AG08396 (cell line): ENCODE results near the gene MKNK2.
"Not testable (repeated sequence)": the region's sequence is repeated elsewhere in the genome, so short reads cannot be mapped to it uniquely, and the experiment has no call there.

Source experiments
- DNase-seq: peaks from one replicate; pipeline ENCODE4 v3.0.0; 2012; ENCODE audit warnings: low spot score, mixed read lengths

The MKNK2 gene

GRCh38 chr19:2050991-2051772 lies at the start of gene MKNK2:
Gene MKNK2, minus strand, starts transcription at chr19:2051244. Its CDS starts 393 bp downstream, at chr19:2050851.
- DNase-seq: peak; percentile 100

DNA sequence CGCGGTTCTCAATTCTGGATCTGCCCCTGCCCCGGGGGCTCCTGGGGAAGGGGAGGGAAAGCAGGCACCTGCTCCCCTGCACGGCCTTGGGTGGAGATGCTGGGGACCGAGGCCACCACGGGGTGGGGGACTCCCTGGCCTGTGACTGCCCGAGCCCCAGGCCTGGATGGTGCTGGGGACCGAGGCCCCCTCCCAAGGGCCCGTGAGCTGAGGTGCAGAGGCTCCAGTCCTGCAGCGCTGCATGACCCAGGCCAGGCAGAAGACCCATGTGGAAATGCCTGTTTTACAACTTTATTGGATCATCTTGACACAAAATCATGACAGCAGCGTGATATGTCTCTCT lies 49.6 kb upstream of the MKNK2 start:
- no peak for DNase-seq

- no peak for DNase-seq
Measured at GRCh38 chr19:2099937-2100718, 49.1 kb upstream of the MKNK2 start.

DNA sequence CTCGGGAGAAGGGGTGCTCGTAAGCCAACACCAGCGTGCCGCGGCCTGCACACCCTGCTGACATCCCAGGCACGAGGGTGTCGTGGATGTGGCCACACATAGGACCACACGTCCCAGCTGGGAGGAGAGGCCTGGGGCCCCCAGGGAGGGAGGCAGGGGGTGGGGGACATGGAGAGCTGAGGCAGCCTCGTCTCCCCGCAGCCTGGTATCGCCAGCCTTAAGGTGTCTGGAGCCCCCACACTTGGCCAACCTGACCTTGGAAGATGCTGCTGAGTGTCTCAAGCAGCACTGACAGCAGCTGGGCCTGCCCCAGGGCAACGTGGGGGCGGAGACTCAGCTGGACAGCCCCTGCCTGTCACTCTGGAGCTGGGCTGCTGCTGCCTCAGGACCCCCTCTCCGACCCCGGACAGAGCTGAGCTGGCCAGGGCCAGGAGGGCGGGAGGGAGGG lies 48.0 kb upstream of the MKNK2 start:
- DNase-seq: no peak

GRCh38 chr19:2097886-2098327 lies 46.9 kb upstream of the MKNK2 start:
- DNase-seq: no peak

DNA sequence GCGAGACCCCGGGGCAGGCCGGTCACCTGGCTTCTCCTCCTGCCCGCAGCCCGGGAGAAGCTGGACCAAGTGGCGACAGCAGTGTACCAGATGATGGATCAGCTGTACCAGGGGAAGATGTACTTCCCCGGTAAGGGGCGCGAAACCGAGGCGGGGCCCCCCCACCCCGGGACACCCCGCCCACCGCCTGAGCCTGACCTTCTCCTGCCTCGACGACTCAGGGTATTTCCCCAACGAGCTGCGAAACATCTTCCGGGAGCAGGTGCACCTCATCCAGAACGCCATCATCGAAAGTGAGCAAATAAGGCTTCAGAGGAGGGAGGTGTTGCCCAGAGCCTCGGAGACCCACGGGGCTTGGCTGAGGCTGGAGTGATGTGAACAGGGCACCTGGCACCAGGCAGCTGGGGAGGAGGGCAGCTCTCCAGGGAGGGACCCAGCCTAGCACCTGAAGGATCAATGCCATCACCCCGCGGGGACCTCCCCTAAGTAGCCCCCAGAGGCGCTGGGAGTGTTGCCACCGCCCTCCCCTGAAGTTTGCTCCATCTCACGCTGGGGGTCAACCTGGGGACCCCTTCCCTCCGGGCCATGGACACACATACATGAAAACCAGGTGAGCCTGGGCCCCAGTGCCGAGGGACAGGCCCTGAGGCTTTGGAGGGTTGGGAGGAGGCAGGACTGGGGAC lies 46.3 kb upstream of the MKNK2 start:
- DNase-seq: no peak

DNA sequence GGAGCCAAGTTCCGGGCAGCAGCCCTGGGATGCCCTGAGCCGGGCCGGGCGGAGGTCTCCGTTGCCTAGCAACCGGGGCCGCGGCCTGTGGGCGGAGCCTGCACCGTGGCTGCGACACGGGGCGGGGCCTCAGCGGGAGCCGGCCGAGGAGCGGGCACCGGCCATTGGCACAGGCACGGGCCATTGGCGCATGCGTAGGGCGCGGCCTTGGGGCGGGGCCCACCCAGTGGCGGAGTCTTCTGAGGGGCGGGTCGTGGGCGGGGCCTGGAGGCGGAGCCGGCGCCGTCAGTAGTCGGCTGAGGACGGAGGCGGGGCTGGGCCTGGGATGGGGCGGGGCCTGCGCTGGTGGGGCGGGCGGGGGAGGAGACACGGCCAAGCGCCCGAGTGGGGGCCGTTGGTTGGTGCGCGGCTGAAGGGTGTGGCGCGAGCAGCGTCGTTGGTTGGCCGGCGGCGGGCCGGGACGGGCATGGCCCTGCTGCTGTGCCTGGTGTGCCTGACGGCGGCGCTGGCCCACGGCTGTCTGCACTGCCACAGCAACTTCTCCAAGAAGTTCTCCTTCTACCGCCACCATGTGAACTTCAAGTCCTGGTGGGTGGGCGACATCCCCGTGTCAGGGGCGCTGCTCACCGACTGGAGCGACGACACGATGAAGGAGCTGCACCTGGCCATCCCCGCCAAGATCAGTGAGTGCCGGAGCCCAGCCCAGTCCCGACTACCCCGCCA lies 45.6 kb upstream of the MKNK2 start, which contains the start of gene IZUMO4:
Gene IZUMO4 (plus strand): TSS at position 436 of the 723 bp plus-strand sequence. CDS start 31 bp downstream, at position 467.
- peak; percentile 100 for DNase-seq

- no peak for DNase-seq
Measured at GRCh38 chr19:2096034-2096479, 45.0 kb upstream of the MKNK2 start, which contains the start of gene MOB3A. Gene MOB3A, minus strand, starts transcription at chr19:2096326. Its CDS starts 17,766 bp downstream, at chr19:2078560.

GRCh38 chr19:2091926-2092525 lies 41.0 kb upstream of the MKNK2 start:
- DNase-seq: not testable (repeated sequence)

DNA sequence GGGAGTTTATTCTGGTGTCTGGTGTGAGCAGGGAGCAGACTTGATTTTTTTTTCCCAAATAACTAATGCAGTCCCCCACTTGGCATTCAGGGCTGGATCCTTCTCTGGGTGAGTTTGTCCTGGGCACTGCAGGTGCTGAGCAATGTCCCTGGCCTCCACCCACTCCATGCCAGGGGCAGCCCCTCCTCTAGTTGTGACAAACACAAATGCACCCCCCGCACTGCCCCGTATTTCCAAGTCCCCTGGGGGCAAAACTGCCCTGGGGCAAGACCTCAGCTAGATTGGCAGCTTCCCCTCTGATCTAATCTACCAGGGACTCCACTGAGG lies 38.6 kb upstream of the MKNK2 start:
- no peak for DNase-seq

GRCh38 chr19:2089001-2089711 lies 38.1 kb upstream of the MKNK2 start:
- DNase-seq: no peak

DNA sequence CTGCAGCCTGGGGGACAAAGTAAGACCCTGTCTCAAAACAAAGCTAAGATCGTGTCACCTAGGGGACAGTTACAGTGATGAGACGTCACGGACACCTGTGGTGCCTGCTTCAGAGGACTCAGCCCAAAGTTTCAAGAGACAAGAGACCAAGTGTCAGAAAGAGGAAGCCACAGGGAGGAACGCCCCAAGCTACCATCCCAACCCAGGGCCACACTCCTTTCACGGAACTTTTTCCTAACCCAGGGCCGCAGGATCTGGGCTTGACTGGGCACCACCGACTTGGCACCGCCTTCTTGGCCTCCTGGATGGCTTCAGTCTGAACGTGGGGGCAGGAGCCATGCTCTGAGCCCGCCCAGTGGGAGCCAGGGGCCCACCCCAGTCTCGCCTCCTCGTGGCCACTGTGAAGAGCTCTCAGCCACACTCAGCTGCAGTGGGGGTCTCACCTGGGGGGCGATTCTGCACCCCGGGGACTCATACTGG lies 36.6 kb upstream of the MKNK2 start:
- DNase-seq: no peak

GRCh38 chr19:2086695-2087620 lies 35.9 kb upstream of the MKNK2 start:
- DNase-seq: not testable (repeated sequence)

DNA sequence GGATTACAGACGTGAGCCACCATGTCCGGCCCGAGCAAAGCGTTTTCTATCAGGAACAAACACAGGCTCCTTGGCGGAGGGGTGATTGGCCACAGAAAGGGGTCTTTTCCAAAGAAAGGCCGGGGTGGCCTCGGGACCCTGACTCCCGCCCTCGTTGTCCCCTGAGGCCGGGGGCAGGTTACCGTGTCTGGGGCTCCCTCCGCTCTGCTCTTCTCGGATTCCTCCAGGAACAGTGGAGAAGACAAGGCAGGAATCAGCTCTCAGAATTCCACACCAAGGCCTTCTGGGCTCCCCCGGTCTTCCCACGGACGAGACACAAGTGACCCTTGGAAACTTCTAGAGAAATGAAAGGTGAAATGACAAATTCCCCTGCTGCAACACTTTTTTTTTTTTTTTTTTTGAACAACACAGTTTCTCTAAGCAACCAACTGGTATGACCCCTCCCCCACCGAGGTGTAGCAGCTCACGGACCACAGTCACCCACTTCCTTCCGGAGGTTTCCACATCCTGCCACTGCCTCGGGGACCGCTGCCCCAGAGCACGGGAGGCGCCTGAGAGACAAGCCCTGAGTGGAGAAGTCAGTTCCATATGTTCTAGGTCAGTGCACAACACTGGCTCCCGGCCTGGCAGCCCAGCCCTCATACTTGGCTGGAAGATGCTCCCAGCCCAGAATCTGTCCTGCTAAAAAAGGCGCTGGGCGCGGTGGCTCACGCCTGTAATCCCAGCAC lies 34.1 kb upstream of the MKNK2 start:
- DNase-seq: no peak

GRCh38 chr19:2083174-2083854 lies 32.3 kb upstream of the MKNK2 start:
- DNase-seq: no peak

DNA sequence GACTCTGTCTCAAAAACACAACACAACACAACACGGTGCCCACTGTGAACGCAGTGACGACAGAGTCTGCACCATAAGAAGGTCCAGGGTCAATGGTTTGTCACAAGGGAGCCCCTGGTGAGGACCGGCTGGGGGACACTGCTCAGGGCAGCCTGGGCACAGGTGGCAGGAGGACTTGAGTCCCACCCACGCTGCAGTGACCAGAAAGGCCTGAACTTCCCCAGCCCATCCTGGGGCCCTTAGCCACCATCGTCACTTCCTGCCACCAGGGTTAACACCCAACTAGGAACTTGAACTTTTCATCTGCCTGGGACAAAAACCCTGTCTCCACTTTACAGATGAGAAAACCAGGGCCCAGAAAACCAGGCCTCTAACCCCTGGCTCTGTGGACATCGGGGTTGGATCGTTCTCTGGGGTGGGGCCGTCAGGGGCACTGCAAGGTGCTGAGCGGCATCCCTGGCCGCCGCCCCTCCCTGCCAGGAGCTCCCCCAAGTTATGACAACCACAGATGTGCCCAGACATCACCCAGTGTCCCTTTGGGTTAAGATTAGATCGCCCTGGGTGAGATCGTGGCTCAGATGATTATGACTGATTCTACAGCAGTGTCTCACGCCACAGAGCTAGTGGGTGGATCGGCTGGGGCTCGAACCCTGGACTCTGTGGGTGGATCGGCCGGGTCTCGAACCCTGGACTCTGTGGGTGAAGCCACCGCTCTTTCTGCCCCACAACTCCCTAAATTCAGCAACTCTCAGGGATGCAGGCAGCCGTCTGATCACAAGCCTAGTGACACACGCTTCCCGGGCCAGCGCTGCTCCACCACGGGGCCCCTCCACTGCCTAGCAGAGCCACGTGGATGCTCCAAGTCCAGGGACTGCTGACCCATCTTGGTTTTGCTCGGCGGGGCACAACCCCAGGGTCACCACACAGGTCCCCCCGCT lies 31.1 kb upstream of the MKNK2 start:
- no peak for DNase-seq
